Measurements from ENCODE around the gene TET2. TPM values are rescaled to one million over a fixed set of nuclear protein-coding genes. Genes with fewer than 3 reads are reported as not detected.

TET2 gene
- total RNA-seq, 1 donor from 2014 or later = 20.9 TPM

DNA sequence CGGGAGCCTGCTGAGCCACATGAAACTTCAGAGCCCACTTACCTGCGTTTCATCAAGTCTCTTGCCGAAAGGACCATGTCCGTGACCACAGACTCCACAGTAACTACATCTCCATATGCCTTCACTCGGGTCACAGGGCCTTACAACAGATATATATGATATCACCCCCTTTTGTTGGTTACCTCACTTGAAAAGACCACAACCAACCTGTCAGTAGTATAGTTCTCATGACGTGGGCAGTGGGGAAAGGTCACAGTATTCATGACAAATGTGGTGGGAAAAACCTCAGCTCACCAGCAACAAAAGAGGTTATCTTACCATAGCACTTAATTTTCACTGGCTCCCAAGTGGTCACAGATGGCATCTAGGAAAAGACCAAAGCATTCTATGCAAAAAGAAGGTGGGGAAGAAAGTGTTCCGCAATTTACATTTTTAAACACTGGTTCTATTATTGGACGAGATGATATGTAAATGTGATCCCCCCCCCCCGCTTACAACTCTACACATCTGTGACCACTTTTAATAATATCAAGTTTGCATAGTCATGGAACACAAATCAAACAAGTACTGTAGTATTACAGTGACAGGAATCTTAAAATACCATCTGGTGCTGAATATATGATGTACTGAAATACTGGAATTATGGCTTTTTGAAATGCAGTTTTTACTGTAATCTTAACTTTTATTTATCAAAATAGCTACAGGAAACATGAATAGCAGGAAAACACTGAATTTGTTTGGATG is 129.9 kb downstream of the TET2 start:
- peaks cover 19 to 34% (median 34%) of the 10 kb centered on the region in 3 donors for H3K36me3 ChIP-seq (ENCODE audit: control insufficient read depth in 3 of 3, insufficient read depth in 3 of 3, low read length in 3 of 3)
- H3K9me3 ChIP-seq (ENCODE audit: control insufficient read depth in 3 of 3, low read length in 3 of 3) = no peaks in the 10 kb centered on the region
- H3K9ac ChIP-seq (ENCODE audit: low read depth in 1 of 3, low read length in 3 of 3) = no peak overlapping the region
- H3K4me3 ChIP-seq (ENCODE audit: low read length in 3 of 3) = no peak overlapping the region
- no peak overlapping the region for H3K27ac ChIP-seq (ENCODE audit: low read depth, low read length)
- H3K27me3 ChIP-seq (ENCODE audit: control insufficient read depth in 3 of 3, insufficient read depth in 3 of 3, low read length in 3 of 3) = no peaks in the 10 kb centered on the region
- peaks cover 0 to 7% (median 0%) of the 10 kb centered on the region in 3 donors for H3K4me1 ChIP-seq (ENCODE audit: control insufficient read depth in 3 of 3, insufficient read depth in 3 of 3, low read length in 3 of 3)

DNA sequence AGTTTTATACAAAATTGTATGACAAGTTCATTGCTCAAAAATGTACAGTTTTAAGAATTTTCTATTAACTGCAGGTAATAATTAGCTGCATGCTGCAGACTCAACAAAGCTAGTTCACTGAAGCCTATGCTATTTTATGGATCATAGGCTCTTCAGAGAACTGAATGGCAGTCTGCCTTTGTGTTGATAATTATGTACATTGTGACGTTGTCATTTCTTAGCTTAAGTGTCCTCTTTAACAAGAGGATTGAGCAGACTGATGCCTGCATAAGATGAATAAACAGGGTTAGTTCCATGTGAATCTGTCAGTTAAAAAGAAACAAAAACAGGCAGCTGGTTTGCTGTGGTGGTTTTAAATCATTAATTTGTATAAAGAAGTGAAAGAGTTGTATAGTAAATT is 131.0 kb downstream of the TET2 start:
- Histone ChIP-seq H3K9ac (ENCODE audit: low read depth in 1 of 3, low read length in 3 of 3) (no peak overlapping the region), H3K9me3 (ENCODE audit: control insufficient read depth in 3 of 3, low read length in 3 of 3) (no peaks in the 10 kb centered on the region), H3K27me3 (ENCODE audit: control insufficient read depth in 3 of 3, insufficient read depth in 3 of 3, low read length in 3 of 3) (no peaks in the 10 kb centered on the region), H3K27ac (ENCODE audit: low read depth, low read length) (no peak overlapping the region), H3K4me3 (ENCODE audit: low read length in 3 of 3) (no peak overlapping the region), H3K36me3 (ENCODE audit: control insufficient read depth in 3 of 3, insufficient read depth in 3 of 3, low read length in 3 of 3) (peaks cover 14 to 27% (median 26%) of the 10 kb centered on the region in 3 donors), H3K4me1 (ENCODE audit: control insufficient read depth in 3 of 3, insufficient read depth in 3 of 3, low read length in 3 of 3) (peaks cover 0 to 7% (median 0%) of the 10 kb centered on the region in 3 donors)

DNA sequence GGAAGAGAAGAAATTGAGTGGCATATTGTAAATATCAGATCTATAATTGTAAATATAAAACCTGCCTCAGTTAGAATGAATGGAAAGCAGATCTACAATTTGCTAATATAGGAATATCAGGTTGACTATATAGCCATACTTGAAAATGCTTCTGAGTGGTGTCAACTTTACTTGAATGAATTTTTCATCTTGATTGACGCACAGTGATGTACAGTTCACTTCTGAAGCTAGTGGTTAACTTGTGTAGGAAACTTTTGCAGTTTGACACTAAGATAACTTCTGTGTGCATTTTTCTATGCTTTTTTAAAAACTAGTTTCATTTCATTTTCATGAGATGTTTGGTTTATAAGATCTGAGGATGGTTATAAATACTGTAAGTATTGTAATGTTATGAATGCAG is 132.6 kb downstream of the TET2 start:
- Histone ChIP-seq H3K9me3 (ENCODE audit: control insufficient read depth in 3 of 3, low read length in 3 of 3) (no peaks in the 10 kb centered on the region), H3K36me3 (ENCODE audit: control insufficient read depth in 3 of 3, insufficient read depth in 3 of 3, low read length in 3 of 3) (peaks cover 11 to 22% (median 20%) of the 10 kb centered on the region in 3 donors), H3K9ac (ENCODE audit: low read depth in 1 of 3, low read length in 3 of 3) (no peak overlapping the region), H3K4me1 (ENCODE audit: control insufficient read depth in 3 of 3, insufficient read depth in 3 of 3, low read length in 3 of 3) (peaks cover 0 to 7% (median 0%) of the 10 kb centered on the region in 3 donors), H3K27ac (ENCODE audit: low read depth, low read length) (no peak overlapping the region), H3K4me3 (ENCODE audit: low read length in 3 of 3) (no peak overlapping the region), H3K27me3 (ENCODE audit: control insufficient read depth in 3 of 3, insufficient read depth in 3 of 3, low read length in 3 of 3) (no peaks in the 10 kb centered on the region)

DNA sequence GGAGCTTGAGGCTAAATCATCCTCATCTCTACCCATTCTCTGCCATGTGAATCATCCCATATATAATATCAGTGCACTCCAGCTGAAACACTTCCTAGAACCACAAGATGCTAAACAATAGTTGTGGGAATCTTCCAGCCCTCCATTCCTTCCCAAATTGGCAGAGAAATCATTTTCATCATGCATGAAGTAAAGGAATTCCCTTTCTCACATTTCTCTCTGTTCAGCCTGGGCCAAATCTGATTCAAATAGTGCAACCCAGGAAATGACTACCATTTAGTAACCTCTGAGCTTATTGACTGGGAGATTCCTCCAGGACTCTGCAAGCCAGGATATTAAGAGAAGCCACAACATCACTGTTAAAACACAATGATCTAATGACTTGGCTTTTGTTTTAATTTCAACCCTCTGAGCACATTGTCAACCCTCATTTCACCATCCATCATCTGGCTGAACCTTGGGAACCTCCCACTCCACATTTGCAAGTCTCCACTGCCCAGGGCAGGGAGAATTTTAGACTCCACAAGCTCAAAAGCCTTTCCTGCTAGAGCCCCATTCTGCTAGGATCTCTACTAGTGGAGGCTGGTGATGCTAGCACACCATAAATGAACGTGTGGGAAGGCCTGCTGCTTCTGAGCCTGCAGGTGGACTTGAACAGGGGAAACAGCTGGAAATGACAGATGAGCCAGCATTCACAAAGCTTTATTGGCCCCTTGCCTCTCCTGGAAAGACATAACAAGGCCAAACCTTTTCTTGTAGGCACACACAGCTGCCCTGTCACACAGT is 133.9 kb downstream of the TET2 start:
- Histone ChIP-seq H3K27me3 (ENCODE audit: control insufficient read depth in 3 of 3, insufficient read depth in 3 of 3, low read length in 3 of 3) (no peaks in the 10 kb centered on the region), H3K4me3 (ENCODE audit: low read length in 3 of 3) (no peak overlapping the region), H3K4me1 (ENCODE audit: control insufficient read depth in 3 of 3, insufficient read depth in 3 of 3, low read length in 3 of 3) (peaks cover 0 to 7% (median 0%) of the 10 kb centered on the region in 3 donors), H3K36me3 (ENCODE audit: control insufficient read depth in 3 of 3, insufficient read depth in 3 of 3, low read length in 3 of 3) (peaks cover 10% of the 10 kb centered on the region in 3 donors), H3K9me3 (ENCODE audit: control insufficient read depth in 3 of 3, low read length in 3 of 3) (no peaks in the 10 kb centered on the region), H3K27ac (ENCODE audit: low read depth, low read length) (no peak overlapping the region), H3K9ac (ENCODE audit: low read depth in 1 of 3, low read length in 3 of 3) (no peak overlapping the region)

DNA sequence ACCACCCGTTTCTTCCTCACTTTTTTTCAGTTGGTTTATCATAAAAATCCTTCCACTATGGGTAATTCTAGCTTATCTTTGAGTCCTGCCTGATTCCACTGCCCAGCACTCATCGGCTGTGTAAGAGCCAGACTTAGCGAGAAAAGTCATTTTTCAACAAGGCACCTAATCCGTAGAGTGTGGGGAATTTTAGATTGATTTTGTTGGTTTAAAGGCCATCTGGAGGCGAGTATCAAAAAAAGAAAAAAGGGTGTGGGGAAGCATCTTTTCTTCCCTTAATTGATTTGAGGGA is 134.4 kb downstream of the TET2 start:
- Histone ChIP-seq H3K4me1 (ENCODE audit: control insufficient read depth in 3 of 3, insufficient read depth in 3 of 3, low read length in 3 of 3) (peaks cover 0 to 7% (median 0%) of the 10 kb centered on the region in 3 donors), H3K36me3 (ENCODE audit: control insufficient read depth in 3 of 3, insufficient read depth in 3 of 3, low read length in 3 of 3) (peaks cover 4 to 5% (median 5%) of the 10 kb centered on the region in 3 donors), H3K9me3 (ENCODE audit: control insufficient read depth in 3 of 3, low read length in 3 of 3) (no peaks in the 10 kb centered on the region), H3K4me3 (ENCODE audit: low read length in 3 of 3) (no peak overlapping the region), H3K27me3 (ENCODE audit: control insufficient read depth in 3 of 3, insufficient read depth in 3 of 3, low read length in 3 of 3) (no peaks in the 10 kb centered on the region), H3K27ac (ENCODE audit: low read depth, low read length) (no peak overlapping the region), H3K9ac (ENCODE audit: low read depth in 1 of 3, low read length in 3 of 3) (no peak overlapping the region)

DNA sequence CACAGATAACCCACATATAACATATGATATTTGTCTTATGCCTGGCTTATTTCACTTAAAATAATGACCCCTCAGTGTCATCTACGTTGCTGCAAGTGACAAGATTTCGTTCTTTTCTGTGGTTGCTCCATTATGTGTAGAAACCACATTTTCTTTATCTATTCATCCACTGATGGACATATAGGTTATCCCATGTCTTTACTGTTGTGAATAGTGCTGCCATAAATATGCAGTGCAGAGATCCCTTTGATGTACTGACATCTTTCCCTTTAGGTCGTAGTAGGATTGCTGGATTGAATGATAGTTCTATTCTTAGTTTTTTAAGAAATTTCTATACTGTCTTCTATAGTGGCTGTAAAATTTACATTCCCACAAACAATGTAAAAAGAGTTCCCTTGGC is 135.8 kb downstream of the TET2 start:
- H3K27ac ChIP-seq (ENCODE audit: low read depth, low read length) = no peak overlapping the region
- H3K27me3 ChIP-seq (ENCODE audit: control insufficient read depth in 3 of 3, insufficient read depth in 3 of 3, low read length in 3 of 3) = no peaks in the 10 kb centered on the region
- no peaks in the 10 kb centered on the region for H3K9me3 ChIP-seq (ENCODE audit: control insufficient read depth in 3 of 3, low read length in 3 of 3)
- no peak overlapping the region for H3K9ac ChIP-seq (ENCODE audit: low read depth in 1 of 3, low read length in 3 of 3)
- H3K4me1 ChIP-seq (ENCODE audit: control insufficient read depth in 3 of 3, insufficient read depth in 3 of 3, low read length in 3 of 3) = peaks cover 0 to 7% (median 0%) of the 10 kb centered on the region in 3 donors
- H3K4me3 ChIP-seq (ENCODE audit: low read length in 3 of 3) = no peak overlapping the region
- H3K36me3 ChIP-seq (ENCODE audit: control insufficient read depth in 3 of 3, insufficient read depth in 3 of 3, low read length in 3 of 3) = no peaks in the 10 kb centered on the region

DNA sequence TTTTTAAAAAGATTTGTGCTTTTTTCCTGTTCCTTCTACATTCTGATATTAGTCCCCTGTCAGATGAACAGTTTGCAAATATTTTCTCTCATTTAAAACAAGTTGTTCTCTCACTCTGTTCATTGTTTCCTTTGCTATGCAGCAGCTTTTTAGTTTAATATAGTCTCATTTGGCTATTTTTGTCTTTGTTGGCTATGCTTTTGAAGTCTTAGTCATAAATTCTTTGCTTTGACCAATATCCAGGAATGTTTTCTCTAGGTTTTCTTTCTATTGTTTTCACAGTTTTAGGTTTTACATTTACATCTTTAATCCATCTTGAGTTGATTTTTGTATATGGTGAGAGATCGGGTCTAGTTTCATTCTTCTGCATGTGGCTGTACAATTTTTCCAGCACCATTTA is 136.8 kb downstream of the TET2 start:
- H3K36me3 ChIP-seq (ENCODE audit: control insufficient read depth in 3 of 3, insufficient read depth in 3 of 3, low read length in 3 of 3) = no peaks in the 10 kb centered on the region
- no peak overlapping the region for H3K9ac ChIP-seq (ENCODE audit: low read depth in 1 of 3, low read length in 3 of 3)
- H3K27ac ChIP-seq (ENCODE audit: low read depth, low read length) = no peak overlapping the region
- no peak overlapping the region for H3K4me3 ChIP-seq (ENCODE audit: low read length in 3 of 3)
- H3K9me3 ChIP-seq (ENCODE audit: control insufficient read depth in 3 of 3, low read length in 3 of 3) = no peaks in the 10 kb centered on the region
- H3K4me1 ChIP-seq (ENCODE audit: control insufficient read depth in 3 of 3, insufficient read depth in 3 of 3, low read length in 3 of 3) = peaks cover 0 to 7% (median 0%) of the 10 kb centered on the region in 3 donors
- no peaks in the 10 kb centered on the region for H3K27me3 ChIP-seq (ENCODE audit: control insufficient read depth in 3 of 3, insufficient read depth in 3 of 3, low read length in 3 of 3)

DNA sequence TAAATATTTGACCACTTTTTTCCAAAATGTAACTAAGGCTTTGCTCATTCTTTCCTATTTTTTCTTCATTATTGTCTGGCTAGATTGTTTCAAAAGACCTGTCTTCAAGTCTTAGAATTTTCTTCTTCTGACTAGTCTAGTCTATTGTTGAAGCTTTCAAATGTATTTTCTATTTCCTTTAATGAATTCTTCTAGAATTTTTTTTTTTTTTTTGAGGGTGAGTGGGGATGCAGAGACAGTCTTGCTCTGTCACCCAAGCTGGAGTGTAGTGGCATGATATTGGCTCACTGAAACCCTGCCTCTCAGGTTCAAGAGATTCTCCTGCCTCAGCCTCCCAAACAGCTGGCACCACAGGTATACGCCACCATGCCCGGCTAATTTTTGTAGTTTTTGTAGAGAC is 141.4 kb downstream of the TET2 start:
- Histone ChIP-seq H3K4me1 (ENCODE audit: control insufficient read depth in 3 of 3, insufficient read depth in 3 of 3, low read length in 3 of 3) (no peaks in the 10 kb centered on the region), H3K36me3 (ENCODE audit: control insufficient read depth in 3 of 3, insufficient read depth in 3 of 3, low read length in 3 of 3) (peaks cover 0 to 3% (median 0%) of the 10 kb centered on the region in 3 donors), H3K27ac (ENCODE audit: low read depth, low read length) (no peak overlapping the region), H3K27me3 (ENCODE audit: control insufficient read depth in 3 of 3, insufficient read depth in 3 of 3, low read length in 3 of 3) (no peaks in the 10 kb centered on the region), H3K4me3 (ENCODE audit: low read length in 3 of 3) (no peak overlapping the region), H3K9me3 (ENCODE audit: control insufficient read depth in 3 of 3, low read length in 3 of 3) (no peaks in the 10 kb centered on the region), H3K9ac (ENCODE audit: low read depth in 1 of 3, low read length in 3 of 3) (no peak overlapping the region)

DNA sequence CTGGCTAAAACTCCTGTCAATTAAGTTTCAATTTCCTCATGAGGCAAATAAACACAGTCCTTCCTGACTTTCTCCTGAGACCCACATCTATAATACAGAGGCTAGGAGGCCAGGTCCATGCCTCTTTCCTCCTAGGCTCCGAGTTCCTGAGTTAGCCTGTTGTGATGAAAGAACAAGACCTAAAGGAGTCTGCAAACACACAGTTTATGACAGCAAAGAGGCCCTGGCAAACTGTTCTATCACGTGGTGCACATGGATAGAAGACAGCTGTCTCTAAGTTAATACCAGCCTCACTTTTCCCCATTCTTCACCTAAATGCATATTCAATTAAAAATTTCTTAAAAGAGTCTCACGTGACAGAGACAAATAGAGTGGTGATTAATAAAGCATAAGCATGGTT is 145.2 kb downstream of the TET2 start:
- no peak overlapping the region for H3K27ac ChIP-seq (ENCODE audit: low read depth, low read length)
- H3K9ac ChIP-seq (ENCODE audit: low read depth in 1 of 3, low read length in 3 of 3) = no peak overlapping the region
- no peak overlapping the region for H3K4me3 ChIP-seq (ENCODE audit: low read length in 3 of 3)
- H3K4me1 ChIP-seq (ENCODE audit: control insufficient read depth in 3 of 3, insufficient read depth in 3 of 3, low read length in 3 of 3) = no peaks in the 10 kb centered on the region
- H3K36me3 ChIP-seq (ENCODE audit: control insufficient read depth in 3 of 3, insufficient read depth in 3 of 3, low read length in 3 of 3) = peaks cover 0 to 3% (median 0%) of the 10 kb centered on the region in 3 donors
- H3K27me3 ChIP-seq (ENCODE audit: control insufficient read depth in 3 of 3, insufficient read depth in 3 of 3, low read length in 3 of 3) = no peaks in the 10 kb centered on the region
- no peaks in the 10 kb centered on the region for H3K9me3 ChIP-seq (ENCODE audit: control insufficient read depth in 3 of 3, low read length in 3 of 3)

DNA sequence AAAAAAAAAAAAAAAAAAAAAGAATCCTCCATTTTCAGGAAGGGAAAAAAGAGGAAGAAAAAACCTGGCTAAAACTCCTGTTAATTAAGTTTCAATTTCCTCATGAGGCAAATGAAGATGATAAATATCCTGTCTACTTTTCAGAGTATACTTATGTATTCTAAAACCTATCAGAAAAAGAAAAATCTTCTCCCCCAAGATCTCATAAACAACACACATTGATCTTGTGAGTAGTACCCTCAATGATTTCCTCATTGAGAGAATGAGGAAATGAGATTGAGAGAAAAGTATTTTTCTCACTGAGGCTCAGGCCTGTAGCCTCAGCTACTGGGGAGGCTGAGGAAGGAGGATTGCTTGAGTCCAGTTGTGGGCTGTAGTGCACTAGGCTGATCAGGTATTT is 146.7 kb downstream of the TET2 start:
- Histone ChIP-seq H3K9me3 (ENCODE audit: control insufficient read depth in 3 of 3, low read length in 3 of 3) (no peaks in the 10 kb centered on the region), H3K36me3 (ENCODE audit: control insufficient read depth in 3 of 3, insufficient read depth in 3 of 3, low read length in 3 of 3) (peaks cover 0 to 3% (median 0%) of the 10 kb centered on the region in 3 donors), H3K9ac (ENCODE audit: low read depth in 1 of 3, low read length in 3 of 3) (no peak overlapping the region), H3K4me1 (ENCODE audit: control insufficient read depth in 3 of 3, insufficient read depth in 3 of 3, low read length in 3 of 3) (no peaks in the 10 kb centered on the region), H3K27me3 (ENCODE audit: control insufficient read depth in 3 of 3, insufficient read depth in 3 of 3, low read length in 3 of 3) (no peaks in the 10 kb centered on the region), H3K4me3 (ENCODE audit: low read length in 3 of 3) (no peak overlapping the region), H3K27ac (ENCODE audit: low read depth, low read length) (no peak overlapping the region)

Measured in skeletal muscle tissue (tissue), 4 donors.